ENCODE data around the gene BSX. TPM values are rescaled to one million over a fixed set of nuclear protein-coding genes. Genes with fewer than 3 reads are reported as not detected.

BSX gene
- total RNA-seq, 1 experiment from 2014 or later, result not detected

DNA sequence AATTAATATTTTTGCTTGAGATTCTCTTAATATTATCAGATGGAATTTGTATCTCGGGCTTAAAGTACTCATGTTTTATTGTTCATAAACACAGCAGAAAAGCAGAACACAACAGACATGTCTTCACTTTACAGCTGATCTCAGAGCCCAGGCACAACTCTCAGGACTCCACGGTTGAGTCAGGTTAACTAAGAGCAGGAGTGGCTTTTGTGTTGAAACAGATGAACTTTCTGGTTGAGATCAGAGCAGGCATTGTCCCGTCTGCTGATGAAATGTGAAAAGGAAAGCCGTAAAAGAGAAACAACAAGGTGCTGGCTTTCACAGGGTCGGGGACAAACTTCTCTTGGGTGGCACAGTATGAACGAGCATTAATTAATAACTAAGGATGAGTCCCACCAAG is 50.1 kb downstream of the BSX start:
- Histone ChIP-seq H3K9me2 (replicated peaks; ENCODE audit: insufficient read depth, low read length) (no peaks in the 10 kb centered on the region), H2AFZ (ENCODE audit: low read length) (no peak overlapping the region), H3K36me3 (ENCODE audit: insufficient read depth, low read length) (no peaks in the 10 kb centered on the region), H3K9me3 (ENCODE audit: low read length) (no peaks in the 10 kb centered on the region), H3K27ac (ENCODE audit: low read length) (no peak overlapping the region), H3K4me3 (ENCODE audit: low read length) (no peak overlapping the region), H3K4me2 (ENCODE audit: low read depth, low read length, poor library complexity, severe bottlenecking) (no peak overlapping the region), H3K9ac (ENCODE audit: low read length) (no peak overlapping the region), H3K4me1 (ENCODE audit: low read length) (no peaks in the 10 kb centered on the region), H4K20me1 (ENCODE audit: insufficient read depth, low read depth, low read length) (no peaks in the 10 kb centered on the region), H3K79me2 (ENCODE audit: low read length) (no peaks in the 10 kb centered on the region), H3K27me3 (ENCODE audit: low read length) (no peaks in the 10 kb centered on the region)
- no peak for DNase-seq

Other genes starting within 250 kb of the BSX start
- gene CRTAM, start 143.3 kb downstream of the BSX start, total RNA-seq (2014; rRNA removed; shearing (Covaris generic); ENCODE audit: low replicate concordance), result not detected in 2 replicates
- gene JHY, start 99.1 kb downstream of the BSX start, total RNA-seq (2014; rRNA removed; shearing (Covaris generic); ENCODE audit: low replicate concordance), result not detected in 2 replicates
- 1,464 and 1,725 TPM in 2 replicates for gene HSPA8, start 80.3 kb upstream of the BSX start, total RNA-seq (2014; rRNA removed; shearing (Covaris generic); ENCODE audit: low replicate concordance)
- not detected in 2 replicates for gene CLMP, start 213.4 kb upstream of the BSX start, total RNA-seq (2014; rRNA removed; shearing (Covaris generic); ENCODE audit: low replicate concordance)